ENCODE measurements around the gene KCNT1.

The KCNT1 gene

DNA sequence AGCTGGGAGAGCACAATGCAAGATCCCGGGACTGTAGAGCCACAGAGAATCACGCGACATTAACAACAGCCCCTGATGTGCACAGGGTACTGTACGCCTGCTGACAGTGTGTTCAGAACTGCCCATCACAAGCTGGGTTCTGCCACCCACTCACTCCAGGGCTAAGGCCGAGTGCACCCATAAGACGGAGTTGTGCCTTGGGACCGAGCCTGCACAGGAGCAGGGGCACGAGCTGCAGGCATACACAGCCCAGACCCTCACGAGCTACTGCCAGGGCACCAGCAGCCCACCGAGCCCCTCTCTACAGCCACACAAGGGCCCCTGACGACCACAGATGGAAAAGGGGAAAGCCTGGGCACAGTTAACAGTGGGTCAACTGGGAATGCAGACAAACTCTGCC is 137.5 kb downstream of the KCNT1 start:
- Histone ChIP-seq H3K27me3 (ENCODE audit: control insufficient read depth in 1 of 2, insufficient read depth in 2 of 2, low read length in 2 of 2) (no peaks in the 10 kb centered on the region), H3K9ac (ENCODE audit: low read length) (no peak overlapping the region), H3K4me1 (ENCODE audit: insufficient read depth, low read length) (no peaks in the 10 kb centered on the region), H3K36me3 (ENCODE audit: insufficient read depth, low read length) (peaks cover 6% of the 10 kb centered on the region), H3K27ac (ENCODE audit: low read depth, low read length) (no peak overlapping the region), H3K9me3 (ENCODE audit: low read length) (no peaks in the 10 kb centered on the region), H3K4me3 (ENCODE audit: low read depth in 1 of 2, low read length in 2 of 2) (no peak overlapping the region)

DNA sequence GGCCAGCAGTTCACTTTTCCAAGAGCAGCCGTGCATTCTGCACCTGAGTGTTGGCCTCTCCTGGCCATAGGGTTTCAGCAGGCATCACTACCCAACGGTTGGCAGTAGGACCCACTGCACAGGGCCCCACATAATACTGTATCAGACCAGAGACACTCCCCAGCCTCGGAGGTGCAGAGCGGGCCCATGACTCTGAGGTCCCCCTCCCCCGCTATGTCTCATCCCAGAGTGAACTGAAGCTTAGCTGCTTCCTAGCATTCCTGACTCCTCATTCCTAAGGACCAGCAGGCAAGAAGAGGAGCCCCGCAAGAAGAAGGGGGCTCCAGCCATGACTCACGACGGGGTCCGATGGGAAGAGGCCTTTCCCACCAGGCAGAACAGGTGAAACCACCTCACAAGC is 138.1 kb downstream of the KCNT1 start:
- H3K9me3 ChIP-seq (ENCODE audit: low read length), result no peaks in the 10 kb centered on the region
- H3K9ac ChIP-seq (ENCODE audit: low read length), result no peak overlapping the region
- H3K4me3 ChIP-seq (ENCODE audit: low read depth in 1 of 2, low read length in 2 of 2), result no peak overlapping the region
- no peak overlapping the region for H3K27ac ChIP-seq (ENCODE audit: low read depth, low read length)
- peaks cover 6% of the 10 kb centered on the region for H3K36me3 ChIP-seq (ENCODE audit: insufficient read depth, low read length)
- H3K27me3 ChIP-seq (ENCODE audit: control insufficient read depth in 1 of 2, insufficient read depth in 2 of 2, low read length in 2 of 2), result no peaks in the 10 kb centered on the region
- H3K4me1 ChIP-seq (ENCODE audit: insufficient read depth, low read length), result no peaks in the 10 kb centered on the region

DNA sequence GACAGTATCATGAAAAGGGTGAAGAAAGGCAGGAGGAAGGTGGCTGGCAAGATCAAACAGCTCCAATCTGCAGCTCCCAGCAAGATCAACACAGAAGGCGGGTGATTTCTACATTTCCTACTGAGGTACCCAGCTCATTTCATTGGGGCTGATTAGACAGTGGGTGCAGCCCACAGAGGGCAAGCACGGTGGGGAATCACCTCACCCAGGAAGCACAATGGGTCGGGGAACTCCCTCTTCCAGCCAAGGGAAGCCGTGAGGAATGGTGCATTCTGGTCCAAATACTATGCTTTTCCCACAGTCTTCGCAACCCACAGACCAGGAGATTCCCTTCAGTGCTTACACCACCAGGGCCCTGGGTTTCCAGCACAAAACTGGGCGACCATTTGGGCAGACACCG is 138.6 kb downstream of the KCNT1 start:
- no peak overlapping the region for H3K4me3 ChIP-seq (ENCODE audit: low read depth in 1 of 2, low read length in 2 of 2)
- H3K27ac ChIP-seq (ENCODE audit: low read depth, low read length), result no peak overlapping the region
- H3K9ac ChIP-seq (ENCODE audit: low read length), result no peak overlapping the region
- no peaks in the 10 kb centered on the region for H3K4me1 ChIP-seq (ENCODE audit: insufficient read depth, low read length)
- H3K36me3 ChIP-seq (ENCODE audit: insufficient read depth, low read length), result peaks cover 6% of the 10 kb centered on the region
- H3K9me3 ChIP-seq (ENCODE audit: low read length), result no peaks in the 10 kb centered on the region
- H3K27me3 ChIP-seq (ENCODE audit: control insufficient read depth in 1 of 2, insufficient read depth in 2 of 2, low read length in 2 of 2), result no peaks in the 10 kb centered on the region

All from muscle layer of colon (tissue), 2 donors.